Urinary bladder (tissue), 4 donors: ENCODE data around the gene NCKAP5. TPM values are rescaled to one million over a fixed set of nuclear protein-coding genes. Genes with fewer than 3 reads are reported as not detected.
"Not testable (repeated sequence)": the region's sequence is repeated elsewhere in the genome, so short reads cannot be mapped to it uniquely, and the experiment has no call there.

Experiments
- DNase-seq: peaks from one replicate; pipeline ENCODE4 v3.0.0-alpha.2; 2015; ENCODE audit errors: extremely low spot score
- H3K27ac ChIP-seq: one replicate; pipeline ENCODE4 v1.5.1; 2013; ENCODE audit warnings: low read depth, mild to moderate bottlenecking, moderate library complexity
- H3K36me3 ChIP-seq: one replicate; pipeline ENCODE4 v1.6.1; 2013; ENCODE audit warnings: mild to moderate bottlenecking, moderate library complexity; ENCODE audit not compliant: insufficient read depth
- H3K4me1 ChIP-seq: one replicate; pipeline ENCODE4 v1.6.1; 2013; ENCODE audit warnings: mild to moderate bottlenecking, moderate library complexity; ENCODE audit not compliant: insufficient read depth
- H3K4me3 ChIP-seq: one replicate; pipeline ENCODE4 v1.5.1; 2013; ENCODE audit warnings: low read depth, low read length
- WGBS: extraction: QIAGEN DNeasy Blood & Tissue Kit; methylation state at CpG from one replicate; pipeline ENCODE4 v1.1.7; 2013; 5-methylcytosine and 5-hydroxymethylcytosine counted together
- polyA plus RNA-seq: library from polyadenylated mRNA; stranded (reverse); fragments of 200-250 nt; gene quantifications from one replicate; pipeline ENCODE4 v1.2.3, GENCODE V29; 2013
- total RNA-seq: library from RNA; depleted of rRNA; stranded (reverse); fragments of >200 nt; gene quantifications from one replicate; pipeline ENCODE4 v1.2.3, GENCODE V29; 2014
- donor health status: healthy with polysubstance abuse.
- donor health status: healthy.

NCKAP5 gene
- total and polyA plus RNA-seq, 2 donors: 0.32 to 14.4 TPM

DNA sequence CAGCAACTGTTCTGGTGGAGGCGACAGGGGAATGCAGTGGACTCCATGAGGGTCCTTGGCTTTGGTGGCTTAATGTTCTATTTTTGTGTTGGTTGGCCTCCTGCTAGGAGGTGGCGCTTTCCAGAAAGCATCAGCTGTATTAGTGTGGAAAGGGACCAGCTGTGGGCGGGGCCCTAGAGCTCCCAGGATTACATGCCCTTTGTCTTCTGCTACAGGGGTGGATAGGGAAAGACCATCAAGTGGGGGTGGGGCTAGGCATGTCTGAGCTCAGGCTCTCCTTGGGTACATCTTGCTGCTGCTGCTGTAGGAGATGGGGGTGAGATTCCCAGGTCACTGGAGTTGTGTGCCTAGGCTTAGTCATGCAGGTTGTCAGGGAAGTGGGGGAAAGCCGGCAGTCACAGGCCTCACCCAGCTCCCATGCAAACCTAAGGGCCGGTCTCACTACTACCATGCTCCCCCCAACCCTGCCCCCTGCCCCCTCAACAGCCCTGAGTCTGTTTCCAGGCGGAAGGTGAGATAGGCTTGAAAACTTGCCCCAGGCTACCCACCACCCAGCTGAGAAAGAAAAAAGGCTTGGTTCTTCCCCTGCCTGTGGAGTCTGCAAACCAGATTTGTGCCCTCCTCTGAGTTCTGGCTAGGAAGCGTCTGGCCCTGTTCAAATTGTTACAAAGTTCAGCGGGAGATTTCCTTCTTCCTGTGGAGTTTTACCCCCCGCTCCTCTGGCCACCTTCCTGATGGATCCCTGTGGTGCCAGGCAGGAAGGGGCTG lies 756.9 kb downstream of the NCKAP5 start:
- DNase-seq: no peak
- WGBS: 81% methylated on average over 9 of the region's 9 CpGs
- H3K36me3 ChIP-seq: no peaks in the 10 kb centered on the region

DNA sequence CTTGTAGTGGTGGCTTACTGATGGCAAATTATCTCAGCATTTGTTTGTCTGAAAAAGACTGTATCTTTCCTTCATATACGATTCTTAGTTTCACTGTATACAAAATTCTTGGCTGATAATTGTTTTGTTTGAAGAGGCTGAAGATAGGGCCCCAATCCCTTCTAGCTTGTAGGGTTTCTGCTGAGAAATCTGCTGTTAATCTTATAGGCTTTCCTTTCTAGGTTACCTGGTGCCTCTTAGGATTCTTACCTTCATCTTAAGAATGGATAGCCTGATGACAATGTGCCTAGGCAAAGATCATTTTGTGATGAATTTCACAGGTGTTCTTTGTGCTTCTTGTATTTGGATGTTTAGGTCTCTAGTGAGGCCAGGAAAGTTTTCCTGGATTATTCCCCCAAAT lies 758.3 kb downstream of the NCKAP5 start:
- not testable (repeated sequence) for H3K4me1 ChIP-seq, H3K27ac ChIP-seq, DNase-seq, H3K36me3 ChIP-seq, H3K4me3 ChIP-seq
- 53% methylated on average over 1 of the region's 1 CpG for WGBS

More for the DNA sequence above, 756.9 kb downstream of the NCKAP5 start:
- H3K27ac ChIP-seq: no peak overlapping the region
- H3K4me3 ChIP-seq: no peak overlapping the region
- H3K4me1 ChIP-seq: no peaks in the 10 kb centered on the region

- no peaks in the 10 kb centered on the region for H3K36me3 ChIP-seq
- H3K4me1 ChIP-seq: no peaks in the 10 kb centered on the region
- no peak overlapping the region for H3K4me3 ChIP-seq
- no peak for DNase-seq
- 45% methylated on average over 4 of the region's 4 CpGs for WGBS
- H3K27ac ChIP-seq: no peak overlapping the region
These were observed 764.2 kb downstream of the NCKAP5 start for GRCh38 chr2:132804051-132804450.

GRCh38 chr2:132798341-132798740 lies 769.9 kb downstream of the NCKAP5 start:
- DNase-seq: no peak
- H3K27ac ChIP-seq: no peak overlapping the region
- no peaks in the 10 kb centered on the region for H3K4me1 ChIP-seq
- no peak overlapping the region for H3K4me3 ChIP-seq
- H3K36me3 ChIP-seq: no peaks in the 10 kb centered on the region

GRCh38 chr2:132797556-132797955 lies 770.7 kb downstream of the NCKAP5 start:
- 82% methylated on average over 3 of the region's 3 CpGs for WGBS
- no peaks in the 10 kb centered on the region for H3K36me3 ChIP-seq
- no peak overlapping the region for H3K27ac ChIP-seq
- H3K4me1 ChIP-seq: no peaks in the 10 kb centered on the region
- H3K4me3 ChIP-seq: no peak overlapping the region
- DNase-seq: no peak

- DNase-seq: no peak
- H3K27ac ChIP-seq: no peak overlapping the region
- no peak overlapping the region for H3K4me3 ChIP-seq
- H3K36me3 ChIP-seq: no peaks in the 10 kb centered on the region
- no peaks in the 10 kb centered on the region for H3K4me1 ChIP-seq
- WGBS: 72% methylated on average over 3 of the region's 3 CpGs
These were observed 771.2 kb downstream of the NCKAP5 start for GRCh38 chr2:132797071-132797470.

GRCh38 chr2:132795220-132795619 lies 773.0 kb downstream of the NCKAP5 start:
- no peaks in the 10 kb centered on the region for H3K36me3 ChIP-seq
- no peak overlapping the region for H3K4me3 ChIP-seq
- H3K4me1 ChIP-seq: no peaks in the 10 kb centered on the region
- H3K27ac ChIP-seq: no peak overlapping the region
- DNase-seq: no peak
- 90% methylated on average over 2 of the region's 2 CpGs for WGBS

DNA sequence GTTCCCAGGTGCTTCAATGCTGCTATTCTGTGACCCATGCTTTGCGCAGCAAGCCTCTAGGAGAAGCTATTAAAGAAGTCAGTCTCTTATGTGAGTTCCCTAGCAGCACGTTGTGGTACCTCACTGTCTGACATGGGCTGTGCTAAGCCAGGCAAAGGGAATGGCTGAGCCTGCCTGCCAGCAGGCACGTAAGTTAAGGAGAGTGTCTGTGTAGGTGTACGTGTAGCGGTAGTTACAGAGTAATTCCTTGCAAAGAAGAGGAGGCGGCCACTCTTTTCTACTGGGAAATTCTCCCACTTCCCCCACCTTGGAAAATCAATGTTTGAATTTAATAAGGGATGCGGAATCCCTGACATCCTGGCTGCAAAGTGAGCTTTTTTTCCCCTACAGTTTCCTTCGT lies 774.7 kb downstream of the NCKAP5 start:
- DNase-seq: no peak
- WGBS: 75% methylated on average over 8 of the region's 8 CpGs

DNA sequence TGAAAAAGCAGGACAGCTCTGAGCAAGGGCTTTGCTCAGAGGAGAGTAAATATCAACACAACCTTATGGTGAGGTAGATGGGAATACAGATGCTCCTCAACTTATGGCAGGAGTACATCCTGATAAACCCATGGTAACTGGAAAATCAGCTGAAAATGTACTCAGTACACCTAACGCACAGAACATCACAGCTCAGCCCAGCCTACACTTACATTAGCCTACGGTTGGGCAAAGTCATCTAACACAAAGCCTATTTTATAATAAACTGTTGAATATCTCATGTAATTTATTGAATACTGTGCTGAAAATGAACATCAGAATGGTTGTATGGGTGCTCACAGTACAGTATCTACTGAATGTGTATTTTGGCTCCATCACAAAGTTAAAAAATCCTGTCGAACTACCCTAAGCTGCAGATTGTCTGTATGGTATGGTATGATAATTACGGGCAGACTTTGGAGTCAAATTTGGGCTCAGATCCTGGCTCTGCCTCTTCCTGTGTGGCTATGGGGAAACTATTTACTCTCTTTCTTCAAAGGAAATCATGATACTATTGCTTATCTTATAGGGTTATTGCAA lies 778.0 kb downstream of the NCKAP5 start:
- WGBS: 37% methylated on average over 4 of the region's 4 CpGs
- H3K36me3 ChIP-seq: no peaks in the 10 kb centered on the region
- no peaks in the 10 kb centered on the region for H3K4me1 ChIP-seq
- H3K27ac ChIP-seq: no peak overlapping the region
- H3K4me3 ChIP-seq: no peak overlapping the region
- no peak for DNase-seq

More for the DNA sequence above, 774.7 kb downstream of the NCKAP5 start:
- H3K36me3 ChIP-seq: no peaks in the 10 kb centered on the region
- no peaks in the 10 kb centered on the region for H3K4me1 ChIP-seq
- H3K27ac ChIP-seq: no peak overlapping the region
- no peak overlapping the region for H3K4me3 ChIP-seq

- no peak overlapping the region for H3K27ac ChIP-seq
- no peaks in the 10 kb centered on the region for H3K4me1 ChIP-seq
- 90% methylated on average over 2 of the region's 2 CpGs for WGBS
- H3K4me3 ChIP-seq: no peak overlapping the region
- no peak for DNase-seq
- H3K36me3 ChIP-seq: no peaks in the 10 kb centered on the region
These were observed 779.2 kb downstream of the NCKAP5 start for GRCh38 chr2:132789066-132789465.

GRCh38 chr2:132788310-132788838 lies 779.9 kb downstream of the NCKAP5 start:
- H3K27ac ChIP-seq: no peak overlapping the region
- 59% methylated on average over 4 of the region's 4 CpGs for WGBS
- H3K36me3 ChIP-seq: no peaks in the 10 kb centered on the region
- no peak for DNase-seq
- no peaks in the 10 kb centered on the region for H3K4me1 ChIP-seq
- H3K4me3 ChIP-seq: no peak overlapping the region

- Histone ChIP-seq H3K36me3 (no peaks in the 10 kb centered on the region), H3K4me1 (no peaks in the 10 kb centered on the region), H3K27ac (no peak overlapping the region), H3K4me3 (no peak overlapping the region)
- no peak for DNase-seq
- WGBS: 93% methylated on average over 11 of the region's 11 CpGs
These were observed 784.4 kb downstream of the NCKAP5 start for GRCh38 chr2:132783883-132784282.

DNA sequence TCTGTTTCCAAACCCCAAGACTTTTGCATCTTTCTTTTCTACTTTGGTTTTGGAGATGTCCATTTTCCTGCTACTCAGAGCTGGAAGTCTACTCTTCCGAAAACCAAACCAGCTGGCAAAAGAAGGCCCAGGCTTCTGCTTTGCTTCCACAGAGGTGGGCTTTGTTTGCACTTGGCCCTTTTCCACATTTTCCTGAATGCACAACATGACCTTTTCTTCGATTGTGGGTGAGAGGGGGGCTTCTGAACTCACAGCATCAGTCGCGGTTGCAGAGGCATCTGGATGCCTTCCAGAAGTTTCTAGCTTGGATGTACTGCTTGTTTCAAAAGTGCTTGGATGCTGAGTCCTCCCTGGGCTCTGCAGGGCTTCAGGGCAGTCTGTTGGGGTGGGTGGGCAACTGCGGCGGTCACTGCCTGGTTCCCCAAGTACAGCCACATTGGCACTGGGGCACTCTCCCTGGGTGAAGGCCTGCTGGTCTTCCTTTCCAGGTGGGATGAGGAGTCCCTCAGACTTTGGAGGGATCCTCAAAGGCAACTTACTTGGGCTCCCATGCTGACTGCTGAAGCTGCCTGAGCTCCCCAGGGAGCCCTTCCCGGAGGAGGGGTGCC lies 786.0 kb downstream of the NCKAP5 start:
- H3K4me1 ChIP-seq: no peaks in the 10 kb centered on the region
- 77% methylated on average over 7 of the region's 7 CpGs for WGBS
- H3K4me3 ChIP-seq: no peak overlapping the region
- no peaks in the 10 kb centered on the region for H3K36me3 ChIP-seq
- DNase-seq: no peak
- no peak overlapping the region for H3K27ac ChIP-seq

DNA sequence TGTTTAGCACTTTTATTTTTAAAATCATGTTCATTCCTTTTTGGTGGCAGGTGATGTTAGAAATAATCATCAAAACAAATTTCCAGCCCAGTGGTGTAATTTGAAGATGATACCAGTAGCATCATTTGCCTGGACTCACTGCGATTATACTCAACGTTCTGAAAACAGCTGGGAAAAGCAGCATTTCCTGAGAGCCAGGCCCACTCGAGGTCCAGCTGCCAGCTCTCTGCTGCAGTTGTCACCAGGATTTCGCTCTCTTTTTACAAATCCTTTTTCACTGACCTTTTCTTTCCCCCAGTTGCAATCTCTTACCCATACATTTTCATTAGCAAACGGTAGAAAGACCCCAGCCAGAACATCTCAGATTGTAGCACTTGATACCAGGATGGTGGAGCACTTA lies 787.6 kb downstream of the NCKAP5 start:
- no peak overlapping the region for H3K4me3 ChIP-seq
- no peak for DNase-seq
- no peaks in the 10 kb centered on the region for H3K36me3 ChIP-seq
- no peak overlapping the region for H3K27ac ChIP-seq
- 46% methylated on average over 5 of the region's 5 CpGs for WGBS
- no peaks in the 10 kb centered on the region for H3K4me1 ChIP-seq
